ENCODE results near the gene RIC3. TPM values are rescaled to one million over a fixed set of nuclear protein-coding genes. Genes with fewer than 3 reads are reported as not detected.

The RIC3 gene
- total RNA-seq, 1 donor from 2014 or later, result 3.0 TPM

GRCh38 chr11:8205566-8205965 lies 36.7 kb upstream of the RIC3 start:
- H3K4me1 Mint-ChIP-seq (ENCODE audit: low read depth, unreplicated experiment), result peaks cover 10% of the 10 kb centered on the region
- Histone ChIP-seq H3K4me3 (ENCODE audit: insufficient read depth, low read depth, low read length) (no peak overlapping the region), H3K4me1 (ENCODE audit: insufficient read depth, low read length) (peaks cover 15% of the 10 kb centered on the region), H2AFZ (ENCODE audit: low read depth, low read length) (no peak overlapping the region), H3K9ac (ENCODE audit: low read length) (no peak overlapping the region), H3K9me3 (ENCODE audit: insufficient read depth, low read depth, low read length) (no peaks in the 10 kb centered on the region), H3K79me2 (ENCODE audit: insufficient read depth, low read length) (no peaks in the 10 kb centered on the region), H4K20me1 (ENCODE audit: insufficient read depth, low read length) (no peaks in the 10 kb centered on the region), H3K27me3 (ENCODE audit: insufficient read depth, low read length) (no peaks in the 10 kb centered on the region), H3K36me3 (ENCODE audit: insufficient read depth, low read length) (no peaks in the 10 kb centered on the region), H3K4me2 (ENCODE audit: low read length) (no peak overlapping the region), H3K27ac (ENCODE audit: low read depth, low read length) (no peak overlapping the region)
- DNase-seq (ENCODE audit: low read depth) (no peak), FAIRE-seq (no peak)
- H3K27ac Mint-ChIP-seq (ENCODE audit: unreplicated experiment), result no peak overlapping the region
- TF ChIP-seq, protein P1, sequence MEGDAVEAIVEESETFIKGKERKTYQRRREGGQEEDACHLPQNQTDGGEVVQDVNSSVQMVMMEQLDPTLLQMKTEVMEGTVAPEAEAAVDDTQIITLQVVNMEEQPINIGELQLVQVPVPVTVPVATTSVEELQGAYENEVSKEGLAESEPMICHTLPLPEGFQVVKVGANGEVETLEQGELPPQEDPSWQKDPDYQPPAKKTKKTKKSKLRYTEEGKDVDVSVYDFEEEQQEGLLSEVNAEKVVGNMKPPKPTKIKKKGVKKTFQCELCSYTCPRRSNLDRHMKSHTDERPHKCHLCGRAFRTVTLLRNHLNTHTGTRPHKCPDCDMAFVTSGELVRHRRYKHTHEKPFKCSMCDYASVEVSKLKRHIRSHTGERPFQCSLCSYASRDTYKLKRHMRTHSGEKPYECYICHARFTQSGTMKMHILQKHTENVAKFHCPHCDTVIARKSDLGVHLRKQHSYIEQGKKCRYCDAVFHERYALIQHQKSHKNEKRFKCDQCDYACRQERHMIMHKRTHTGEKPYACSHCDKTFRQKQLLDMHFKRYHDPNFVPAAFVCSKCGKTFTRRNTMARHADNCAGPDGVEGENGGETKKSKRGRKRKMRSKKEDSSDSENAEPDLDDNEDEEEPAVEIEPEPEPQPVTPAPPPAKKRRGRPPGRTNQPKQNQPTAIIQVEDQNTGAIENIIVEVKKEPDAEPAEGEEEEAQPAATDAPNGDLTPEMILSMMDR (IDR thresholded peaks at IDR 0.05; ENCODE audit: insufficient read depth, low read depth, low read length), result no peak
- TF ChIP-seq EZH2 (IDR thresholded peaks at IDR 0.05; ENCODE audit: insufficient read depth, low read length), result no peak
- peaks cover 36% of the 10 kb centered on the region for H3K27me3 Mint-ChIP-seq (ENCODE audit: low read depth, unreplicated experiment)
- no peaks in the 10 kb centered on the region for H3K36me3 Mint-ChIP-seq (ENCODE audit: low read depth, unreplicated experiment)
- H3K9me3 Mint-ChIP-seq (ENCODE audit: unreplicated experiment), result peaks cover 2% of the 10 kb centered on the region
- no peak overlapping the region for H3K4me3 Mint-ChIP-seq (ENCODE audit: unreplicated experiment)

DNA sequence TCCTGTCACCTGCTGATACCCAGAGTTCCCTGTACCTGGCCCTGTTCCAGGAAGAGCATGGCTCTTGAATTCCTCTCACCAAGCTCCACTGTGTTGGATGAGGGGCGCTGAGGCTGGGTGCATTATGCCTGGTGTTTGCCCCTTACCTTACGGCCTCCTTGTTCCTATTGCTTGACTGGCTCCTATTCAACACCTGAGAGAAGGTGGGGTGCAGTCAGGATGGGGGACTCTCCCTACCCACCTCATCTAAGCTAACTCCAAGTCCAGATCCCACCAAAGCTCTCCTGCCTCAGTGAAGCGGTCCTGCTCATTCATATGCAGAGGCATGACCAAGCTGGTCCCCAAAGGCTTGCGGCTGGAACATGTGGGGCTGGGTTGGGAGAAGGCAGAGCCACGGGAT lies 35.8 kb upstream of the RIC3 start:
- no peak overlapping the region for H3K9ac ChIP-seq (ENCODE audit: low read length)
- H3K27me3 ChIP-seq (ENCODE audit: insufficient read depth, low read length), result peaks cover under 1% of the 10 kb centered on the region
- Mint-ChIP-seq H3K4me3 (ENCODE audit: unreplicated experiment) (no peak overlapping the region), H3K4me1 (ENCODE audit: low read depth, unreplicated experiment) (peaks cover 10% of the 10 kb centered on the region), H3K27ac (ENCODE audit: unreplicated experiment) (no peak overlapping the region), H3K36me3 (ENCODE audit: low read depth, unreplicated experiment) (no peaks in the 10 kb centered on the region), H3K27me3 (ENCODE audit: low read depth, unreplicated experiment) (peaks cover 32% of the 10 kb centered on the region), H3K9me3 (ENCODE audit: unreplicated experiment) (peaks cover 2% of the 10 kb centered on the region)
- H3K9me3 ChIP-seq (ENCODE audit: insufficient read depth, low read depth, low read length), result no peaks in the 10 kb centered on the region
- H3K36me3 ChIP-seq (ENCODE audit: insufficient read depth, low read length), result no peaks in the 10 kb centered on the region
- no peak for TF ChIP-seq EZH2 (IDR thresholded peaks at IDR 0.05; ENCODE audit: insufficient read depth, low read length)
- TF ChIP-seq, protein P1 (IDR thresholded peaks at IDR 0.05; ENCODE audit: insufficient read depth, low read depth, low read length), result no peak
- no peaks in the 10 kb centered on the region for H4K20me1 ChIP-seq (ENCODE audit: insufficient read depth, low read length)
- H3K4me1 ChIP-seq (ENCODE audit: insufficient read depth, low read length), result peaks cover 15% of the 10 kb centered on the region
- no peak overlapping the region for H3K27ac ChIP-seq (ENCODE audit: low read depth, low read length)
- no peak overlapping the region for H3K4me2 ChIP-seq (ENCODE audit: low read length)
- no peaks in the 10 kb centered on the region for H3K79me2 ChIP-seq (ENCODE audit: insufficient read depth, low read length)
- FAIRE-seq (no peak), DNase-seq (ENCODE audit: low read depth) (no peak)
- H3K4me3 ChIP-seq (ENCODE audit: insufficient read depth, low read depth, low read length), result no peak overlapping the region
- no peak overlapping the region for H2AFZ ChIP-seq (ENCODE audit: low read depth, low read length)

DNA sequence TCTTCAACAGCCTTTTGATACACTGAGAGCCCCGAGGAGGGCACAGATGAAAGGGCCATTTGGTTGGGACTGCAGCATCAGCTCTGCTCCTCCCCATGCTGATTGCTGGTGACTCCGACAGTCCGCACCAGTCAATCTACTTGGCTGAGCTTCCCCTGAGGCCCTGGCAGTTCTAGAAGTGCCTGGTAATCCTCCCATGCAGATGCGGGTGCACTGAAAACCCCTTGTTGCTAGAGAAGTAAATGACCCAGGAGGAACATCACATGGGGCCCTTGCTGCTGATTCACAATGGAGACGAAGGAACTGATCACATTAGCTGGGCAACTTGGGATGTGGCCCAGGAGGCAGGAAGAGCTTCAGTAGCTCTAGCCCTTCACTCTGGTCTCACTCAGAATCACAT lies 35.2 kb upstream of the RIC3 start:
- Histone ChIP-seq H3K4me2 (ENCODE audit: low read length) (no peak overlapping the region), H3K9ac (ENCODE audit: low read length) (no peak overlapping the region), H3K27me3 (ENCODE audit: insufficient read depth, low read length) (peaks cover 4% of the 10 kb centered on the region), H3K4me3 (ENCODE audit: insufficient read depth, low read depth, low read length) (no peak overlapping the region), H3K27ac (ENCODE audit: low read depth, low read length) (no peak overlapping the region), H3K9me3 (ENCODE audit: insufficient read depth, low read depth, low read length) (no peaks in the 10 kb centered on the region), H4K20me1 (ENCODE audit: insufficient read depth, low read length) (no peaks in the 10 kb centered on the region), H3K4me1 (ENCODE audit: insufficient read depth, low read length) (peaks cover 15% of the 10 kb centered on the region), H3K79me2 (ENCODE audit: insufficient read depth, low read length) (no peaks in the 10 kb centered on the region), H3K36me3 (ENCODE audit: insufficient read depth, low read length) (no peaks in the 10 kb centered on the region), H2AFZ (ENCODE audit: low read depth, low read length) (no peak overlapping the region)
- Mint-ChIP-seq H3K27ac (ENCODE audit: unreplicated experiment) (peak overlapping the region; percentile 27), H3K9me3 (ENCODE audit: unreplicated experiment) (peaks cover 2% of the 10 kb centered on the region), H3K27me3 (ENCODE audit: low read depth, unreplicated experiment) (peaks cover 36% of the 10 kb centered on the region), H3K4me1 (ENCODE audit: low read depth, unreplicated experiment) (peaks cover 10% of the 10 kb centered on the region), H3K4me3 (ENCODE audit: unreplicated experiment) (no peak overlapping the region), H3K36me3 (ENCODE audit: low read depth, unreplicated experiment) (no peaks in the 10 kb centered on the region)
- DNase-seq (ENCODE audit: low read depth) (no peak), FAIRE-seq (no peak)
- TF ChIP-seq, protein P1 (IDR thresholded peaks at IDR 0.05; ENCODE audit: insufficient read depth, low read depth, low read length), result no peak
- no peak for TF ChIP-seq EZH2 (IDR thresholded peaks at IDR 0.05; ENCODE audit: insufficient read depth, low read length)
